Body of pancreas (tissue), 4 donors: ENCODE measurements around the gene PTPRN2. TPM values are rescaled to one million over a fixed set of nuclear protein-coding genes. Genes with fewer than 3 reads are reported as not detected.

Experiments
- ATAC-seq: fragments of 150-250 bp; one replicate; pipeline ENCODE4 v1.9.1; 2016
- DNase-seq, 4 donors: peaks; one replicate each; pipeline ENCODE4 v3.0.0-alpha.2; 2019
- H3K27ac ChIP-seq, 4 donors: fragments of 200-600 bp; sonication (generic); 1 replicate in 3 of 4; 2 replicates in 1 of 4; pipeline versions ENCODE4 v1.5.1 to v1.6.1; 2016 to 2019; ENCODE audit warnings: mild to moderate bottlenecking in 1 of 4, mixed read lengths in 1 of 4, moderate library complexity in 1 of 4
- H3K27me3 ChIP-seq, 2 donors: fragments of 200-600 bp; sonication (generic); one replicate each; pipeline ENCODE4 v1.6.0; 2016; ENCODE audit warnings: mild to moderate bottlenecking in 1 of 2
- H3K36me3 ChIP-seq, 2 donors: fragments of 200-600 bp; sonication (generic); replicated peaks in 1 of 2; 2 replicates each; pipeline ENCODE4 v1.5.1; 2016; ENCODE audit warnings: low read depth in 2 of 2; ENCODE audit not compliant: insufficient read depth in 1 of 2
- H3K4me1 ChIP-seq: fragments of 200-600 bp; sonication (generic); one replicate; pipeline ENCODE4 v1.6.0; 2016
- H3K4me3 ChIP-seq, 2 donors: fragments of 200-600 bp; sonication (generic); 1 replicate in 1 of 2; 2 replicates in 1 of 2; pipeline ENCODE4 v1.5.1; 2016 to 2019
- H3K9me3 ChIP-seq, 3 donors: fragments of 200-600 bp; sonication (generic); 1 replicate in 2 of 3; 2 replicates in 1 of 3; pipeline ENCODE4 v1.5.1; 2016
- CTCF ChIP-seq, 7 experiments: fragments of 450-650 bp in 4 of 7; fragments of 200-600 bp in 3 of 7; sonication (generic) in 3 of 7; IDR thresholded peaks; one replicate each; pipeline ENCODE4 v1.5.1; 2016 to 2019; ENCODE audit warnings: antibody characterized with exemption in 7 of 7
- POLR2A ChIP-seq, 3 donors: fragments of 450-650 bp; IDR thresholded peaks; one replicate each; pipeline ENCODE4 v1.6.1; 2016; ENCODE audit warnings: antibody characterized with exemption in 3 of 3, mild to moderate bottlenecking in 2 of 3
- WGBS, 2 donors: methylation state at CpG; one replicate each; pipeline ENCODE4 v1.1.5; 2017; 5-methylcytosine and 5-hydroxymethylcytosine counted together
- intact Hi-C: fragments of 100-400 bp; cut with DNase I; formaldehyde crosslinking; loops from one replicate; pipeline ENCODE4 v1.15.1; 2023
- total RNA-seq, 2 donors: library from RNA; depleted of rRNA; stranded (reverse); fragments of >200 nt; gene quantifications; one replicate each; pipeline ENCODE4 v1.1.0, GENCODE V29; 2016

PTPRN2 gene
- total RNA-seq, 2 donors from 2014 or later = 31.6 to 76.1 TPM

- 89 to 94% methylated on average over 10 to 19 of the region's 22 CpGs for WGBS, 2 donors
- intact Hi-C loops = no loop called here
- ATAC-seq (no peak), DNase-seq (no peak)
- Histone ChIP-seq H3K4me1 (no peaks in the 10 kb centered on the region), H3K27ac (no peak overlapping the region), H3K36me3 (no peaks in the 10 kb centered on the region), H3K4me3 (no peak overlapping the region), H3K27me3 (no peaks in the 10 kb centered on the region), H3K9me3 (no peaks in the 10 kb centered on the region)
- TF ChIP-seq POLR2A (IDR thresholded peaks at IDR 0.05) = no peak
- no peak for TF ChIP-seq CTCF (IDR thresholded peaks at IDR 0.05)
These were observed 461.9 kb downstream of the PTPRN2 start for GRCh38 chr7:158125721-158126120.

- H3K9me3 ChIP-seq = no peaks in the 10 kb centered on the region
- DNase-seq (no peak), ATAC-seq (no peak)
- no peak overlapping the region for H3K4me3 ChIP-seq
- 87 to 92% methylated on average over 13 to 17 of the region's 17 CpGs for WGBS, 2 donors
- intact Hi-C loops = no loop called here
- no peaks in the 10 kb centered on the region for H3K36me3 ChIP-seq
- no peaks in the 10 kb centered on the region for H3K27me3 ChIP-seq
- no peak overlapping the region for H3K27ac ChIP-seq
- no peaks in the 10 kb centered on the region for H3K4me1 ChIP-seq
- TF ChIP-seq CTCF (IDR thresholded peaks at IDR 0.05) (no peak), POLR2A (IDR thresholded peaks at IDR 0.05) (no peak)
These were observed 462.5 kb downstream of the PTPRN2 start for GRCh38 chr7:158125091-158125490.

GRCh38 chr7:158124671-158125079, 462.9 kb downstream of the PTPRN2 start:
- H3K27ac ChIP-seq = no peak overlapping the region
- no peak for TF ChIP-seq POLR2A (IDR thresholded peaks at IDR 0.05)
- no peak for TF ChIP-seq CTCF (IDR thresholded peaks at IDR 0.05)
- peaks cover 0 to 3% (median 0%) of the 10 kb centered on the region in 3 donors for H3K9me3 ChIP-seq
- no peaks in the 10 kb centered on the region for H3K36me3 ChIP-seq
- intact Hi-C loops = no loop called here
- no peak overlapping the region for H3K4me3 ChIP-seq
- 89 to 96% methylated on average over 12 to 14 of the region's 14 CpGs for WGBS, 2 donors
- DNase-seq (no peak), ATAC-seq (no peak)
- H3K4me1 ChIP-seq = no peaks in the 10 kb centered on the region
- no peaks in the 10 kb centered on the region for H3K27me3 ChIP-seq

GRCh38 chr7:158123753-158124152, 463.9 kb downstream of the PTPRN2 start:
- Histone ChIP-seq H3K4me3 (no peak overlapping the region), H3K36me3 (no peaks in the 10 kb centered on the region), H3K27ac (no peak overlapping the region), H3K4me1 (no peaks in the 10 kb centered on the region), H3K27me3 (no peaks in the 10 kb centered on the region), H3K9me3 (peaks cover 0 to 4% (median 0%) of the 10 kb centered on the region in 3 donors)
- ATAC-seq = no peak
- no peak for DNase-seq
- intact Hi-C loops = no loop called here
- 93 to 95% methylated on average over 14 to 18 of the region's 18 CpGs for WGBS, 2 donors
- TF ChIP-seq CTCF (IDR thresholded peaks at IDR 0.05) (no peak), POLR2A (IDR thresholded peaks at IDR 0.05) (no peak)

- Histone ChIP-seq H3K4me3 (no peak overlapping the region), H3K27ac (no peak overlapping the region), H3K9me3 (peaks cover 0 to 4% (median 0%) of the 10 kb centered on the region in 3 donors), H3K36me3 (no peaks in the 10 kb centered on the region), H3K27me3 (no peaks in the 10 kb centered on the region), H3K4me1 (no peaks in the 10 kb centered on the region)
- ATAC-seq (no peak), DNase-seq (no peak)
- TF ChIP-seq POLR2A (IDR thresholded peaks at IDR 0.05) (no peak), CTCF (IDR thresholded peaks at IDR 0.05) (no peak)
- 91 to 96% methylated on average over 18 to 20 of the region's 20 CpGs for WGBS, 2 donors
- intact Hi-C loops = no loop called here
These were observed 464.4 kb downstream of the PTPRN2 start for GRCh38 chr7:158123214-158123613.
